HG03571 (cell line): Measurements from ENCODE around the gene C5.
"Not testable (repeated sequence)": the region's sequence is repeated elsewhere in the genome, so short reads cannot be mapped to it uniquely, and the experiment has no call there.

ENCODE experiments used
- ATAC-seq: cut with Tn5 transposase; IDR thresholded peaks from one replicate; pipeline ENCODE4 v1.9.1; 2021; ENCODE audit not compliant: unreplicated experiment

C5 gene

GRCh38 chr9:121053544-121053943 lies 3.5 kb upstream of the C5 start:
- no peak for ATAC-seq

GRCh38 chr9:121048618-121049017 lies 1.5 kb downstream of the C5 start:
- ATAC-seq: no peak

- ATAC-seq: no peak
Observed at GRCh38 chr9:121048175-121048574, 1.9 kb downstream of the C5 start.

- no peak for ATAC-seq
Observed at GRCh38 chr9:121038804-121039203, 11.3 kb downstream of the C5 start.

GRCh38 chr9:121038362-121038761 lies 11.7 kb downstream of the C5 start:
- no peak for ATAC-seq

GRCh38 chr9:121035717-121036116 lies 14.4 kb downstream of the C5 start:
- not testable (repeated sequence) for ATAC-seq

GRCh38 chr9:121034529-121034928 lies 15.5 kb downstream of the C5 start:
- no peak for ATAC-seq

- ATAC-seq: no peak
Observed at GRCh38 chr9:121029469-121029868, 20.6 kb downstream of the C5 start.

GRCh38 chr9:121028285-121028684 lies 21.8 kb downstream of the C5 start:
- not testable (repeated sequence) for ATAC-seq

GRCh38 chr9:121026768-121027167 lies 23.3 kb downstream of the C5 start:
- no peak for ATAC-seq

- ATAC-seq: no peak
Observed at GRCh38 chr9:121026260-121026691, 23.8 kb downstream of the C5 start.

GRCh38 chr9:121024237-121024636 lies 25.8 kb downstream of the C5 start:
- ATAC-seq: no peak

- ATAC-seq: no peak
Observed at GRCh38 chr9:121023064-121023463, 27.0 kb downstream of the C5 start.

- ATAC-seq: no peak
Observed at GRCh38 chr9:121021301-121021700, 28.8 kb downstream of the C5 start.

GRCh38 chr9:121019273-121019672 lies 30.8 kb downstream of the C5 start:
- no peak for ATAC-seq

- no peak for ATAC-seq
Observed at GRCh38 chr9:121013911-121014310, 36.2 kb downstream of the C5 start.

GRCh38 chr9:121009650-121010049 lies 40.4 kb downstream of the C5 start:
- ATAC-seq: no peak

GRCh38 chr9:120999317-120999716 lies 50.8 kb downstream of the C5 start:
- ATAC-seq: no peak

- ATAC-seq: no peak
Observed at GRCh38 chr9:120998111-120998510, 52.0 kb downstream of the C5 start.

GRCh38 chr9:120997502-120997901 lies 52.6 kb downstream of the C5 start:
- ATAC-seq: no peak

- no peak for ATAC-seq
Observed at GRCh38 chr9:120996409-120996808, 53.7 kb downstream of the C5 start.

- ATAC-seq: no peak
Observed at GRCh38 chr9:120989065-120989464, 61.0 kb downstream of the C5 start.

- no peak for ATAC-seq
Observed at GRCh38 chr9:120985819-120986222, 64.3 kb downstream of the C5 start.
